Progenitor cell of endocrine pancreas (in vitro differentiated cells): ENCODE data around the gene BPIFB1. TPM values are rescaled to one million over a fixed set of nuclear protein-coding genes. Genes with fewer than 3 reads are reported as not detected.

Experiments used
- DNase-seq: peaks from one replicate; pipeline ENCODE4 v3.0.0; 2021; ENCODE audit warnings: low spot score; ENCODE audit not compliant: unreplicated experiment
- H3K27ac Mint-ChIP-seq: 2 replicates; pipeline ENCODE4 v1.8.0; 2021; ENCODE audit warnings: mild to moderate bottlenecking, moderate library complexity, mixed read lengths
- H3K27me3 Mint-ChIP-seq: 2 replicates; pipeline ENCODE4 v1.8.0; 2021; ENCODE audit warnings: mixed read lengths
- H3K36me3 Mint-ChIP-seq: 2 replicates; pipeline ENCODE4 v1.8.0; 2022; ENCODE audit warnings: mixed read lengths; ENCODE audit not compliant: insufficient read depth
- H3K4me1 Mint-ChIP-seq: 2 replicates; pipeline ENCODE4 v1.8.0; 2021; ENCODE audit warnings: low read depth, mixed read lengths
- H3K4me3 Mint-ChIP-seq: 2 replicates; pipeline ENCODE4 v1.8.0; 2021; ENCODE audit warnings: low read depth, mild to moderate bottlenecking, moderate library complexity, mixed read lengths
- H3K9me3 Mint-ChIP-seq: 2 replicates; pipeline ENCODE4 v1.8.0; 2021; ENCODE audit warnings: low read depth, mixed read lengths
- total RNA-seq: library from RNA; stranded (reverse); gene quantifications from 2 replicates; pipeline ENCODE4 v1.2.1, GENCODE V29; 2021
- TF ChIP-seq, protein P1 (sequence below): fragments of 200-600 bp; sonication (generic); IDR thresholded peaks from one replicate; pipeline ENCODE4 v1.5.0; 2021; ENCODE audit warnings: antibody characterized with exemption, mild to moderate bottlenecking; ENCODE audit not compliant: unreplicated experiment

Gene BPIFB1
- total RNA-seq, 1 donor from 2014 or later, result not detected

DNA sequence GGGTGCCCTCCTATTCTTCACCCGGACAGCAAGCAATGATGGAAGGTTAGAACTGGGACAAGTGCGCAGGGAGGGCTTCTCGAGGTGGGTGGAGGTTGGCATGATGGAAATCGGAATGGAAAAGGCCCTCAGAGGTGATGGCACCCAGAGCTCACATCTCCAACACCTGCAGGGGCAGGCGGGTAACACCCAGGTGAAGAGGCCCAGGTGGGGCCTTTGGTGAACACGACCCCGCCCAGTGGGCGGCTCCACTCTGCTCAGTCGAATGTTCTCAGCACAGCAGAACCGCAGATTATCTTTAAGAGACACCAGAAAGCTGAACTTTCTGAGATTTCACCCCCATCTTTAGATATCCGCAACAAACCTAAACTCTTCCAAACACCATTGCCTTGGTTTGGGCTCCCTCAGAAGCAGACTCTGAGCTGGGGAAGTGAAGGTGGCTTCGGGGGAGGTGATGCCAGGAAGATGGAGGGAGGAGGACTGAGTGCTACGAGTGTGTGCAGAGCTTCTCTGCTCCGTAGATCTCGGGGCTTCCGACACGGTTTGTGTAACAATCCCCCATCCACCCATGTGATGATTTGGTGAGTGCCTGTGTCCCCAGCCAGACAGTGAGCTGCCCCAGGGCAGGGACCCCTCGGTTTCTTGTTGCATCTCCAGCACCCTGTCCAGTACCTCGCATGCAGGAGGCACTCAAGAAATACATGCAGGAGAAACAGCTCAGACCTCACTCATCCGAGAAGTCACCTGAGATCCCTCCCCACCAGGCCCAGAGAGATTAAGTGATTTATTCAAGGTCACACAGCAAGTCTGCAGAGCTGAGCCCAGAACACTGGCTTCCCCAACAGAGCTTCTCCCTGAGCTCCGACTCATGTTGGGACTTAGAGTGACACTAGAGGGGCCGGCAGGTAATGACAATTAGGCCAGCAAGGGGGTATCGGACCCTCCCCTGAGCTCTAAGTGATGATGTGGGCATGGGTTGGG, 45.4 kb downstream of the BPIFB1 start:
- TF ChIP-seq, protein P1, sequence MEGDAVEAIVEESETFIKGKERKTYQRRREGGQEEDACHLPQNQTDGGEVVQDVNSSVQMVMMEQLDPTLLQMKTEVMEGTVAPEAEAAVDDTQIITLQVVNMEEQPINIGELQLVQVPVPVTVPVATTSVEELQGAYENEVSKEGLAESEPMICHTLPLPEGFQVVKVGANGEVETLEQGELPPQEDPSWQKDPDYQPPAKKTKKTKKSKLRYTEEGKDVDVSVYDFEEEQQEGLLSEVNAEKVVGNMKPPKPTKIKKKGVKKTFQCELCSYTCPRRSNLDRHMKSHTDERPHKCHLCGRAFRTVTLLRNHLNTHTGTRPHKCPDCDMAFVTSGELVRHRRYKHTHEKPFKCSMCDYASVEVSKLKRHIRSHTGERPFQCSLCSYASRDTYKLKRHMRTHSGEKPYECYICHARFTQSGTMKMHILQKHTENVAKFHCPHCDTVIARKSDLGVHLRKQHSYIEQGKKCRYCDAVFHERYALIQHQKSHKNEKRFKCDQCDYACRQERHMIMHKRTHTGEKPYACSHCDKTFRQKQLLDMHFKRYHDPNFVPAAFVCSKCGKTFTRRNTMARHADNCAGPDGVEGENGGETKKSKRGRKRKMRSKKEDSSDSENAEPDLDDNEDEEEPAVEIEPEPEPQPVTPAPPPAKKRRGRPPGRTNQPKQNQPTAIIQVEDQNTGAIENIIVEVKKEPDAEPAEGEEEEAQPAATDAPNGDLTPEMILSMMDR, result no peak
- Mint-ChIP-seq H3K4me1 (no peaks in the 10 kb centered on the region), H3K4me3 (no peak overlapping the region), H3K27ac (peak overlapping the region; percentile 29), H3K36me3 (no peaks in the 10 kb centered on the region), H3K9me3 (no peaks in the 10 kb centered on the region), H3K27me3 (peaks cover 17% of the 10 kb centered on the region)
- DNase-seq, result no peak

DNA sequence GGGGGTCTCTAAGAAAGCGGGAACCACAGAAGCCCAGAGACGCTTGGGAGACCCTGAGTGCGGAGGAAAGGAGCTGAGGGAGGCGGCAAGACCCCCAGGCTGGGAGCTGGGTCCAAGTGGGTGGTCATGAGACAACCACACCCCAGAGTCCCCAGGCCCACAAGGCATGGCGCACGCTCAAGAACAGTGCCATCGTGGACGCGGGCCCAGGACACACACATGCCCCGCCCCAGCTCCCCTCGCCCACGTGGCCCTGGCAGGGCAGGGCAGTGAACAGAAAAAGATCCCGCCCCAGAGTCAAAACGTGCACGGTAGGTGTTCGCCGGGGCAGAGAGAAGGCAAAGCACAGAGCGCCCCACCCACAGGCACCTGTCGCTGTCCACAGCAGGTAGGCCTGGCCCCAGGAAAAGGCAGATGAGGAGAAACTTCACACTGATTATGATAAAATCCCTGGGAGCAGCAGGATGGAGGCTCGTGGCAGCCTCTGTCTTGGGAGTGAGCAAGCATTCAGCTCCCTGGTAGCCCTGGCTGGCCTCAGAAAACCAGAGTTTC, 50.0 kb downstream of the BPIFB1 start:
- Mint-ChIP-seq H3K36me3 (no peaks in the 10 kb centered on the region), H3K4me3 (no peak overlapping the region), H3K27ac (no peak overlapping the region), H3K4me1 (no peaks in the 10 kb centered on the region), H3K27me3 (peaks cover 17% of the 10 kb centered on the region), H3K9me3 (no peaks in the 10 kb centered on the region)
- no peak for DNase-seq
- TF ChIP-seq, protein P1, result no peak

DNA sequence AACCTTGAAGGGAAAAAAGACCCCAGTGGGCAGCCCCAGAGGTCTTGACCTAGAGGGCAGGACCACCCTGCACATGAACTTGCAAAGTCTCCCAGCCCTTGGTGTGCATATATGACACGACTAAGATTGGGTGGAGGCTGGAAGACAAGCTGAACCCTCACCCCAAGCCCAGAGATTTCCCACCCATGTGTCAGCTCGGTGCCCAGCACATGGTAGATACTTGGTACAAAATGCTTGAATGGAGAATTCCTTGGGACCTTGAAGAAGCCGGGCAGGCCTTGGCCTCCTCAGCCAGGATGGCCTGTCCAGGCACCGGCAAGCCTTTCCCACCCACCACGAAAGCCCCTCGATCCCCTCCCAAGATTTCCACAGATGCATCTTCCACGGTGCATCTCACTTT, 50.6 kb downstream of the BPIFB1 start:
- H3K4me1 Mint-ChIP-seq, result no peaks in the 10 kb centered on the region
- no peaks in the 10 kb centered on the region for H3K9me3 Mint-ChIP-seq
- H3K36me3 Mint-ChIP-seq, result no peaks in the 10 kb centered on the region
- TF ChIP-seq, protein P1, result no peak
- H3K27ac Mint-ChIP-seq, result no peak overlapping the region
- H3K27me3 Mint-ChIP-seq, result peaks cover 14% of the 10 kb centered on the region
- no peak for DNase-seq
- no peak overlapping the region for H3K4me3 Mint-ChIP-seq

DNA sequence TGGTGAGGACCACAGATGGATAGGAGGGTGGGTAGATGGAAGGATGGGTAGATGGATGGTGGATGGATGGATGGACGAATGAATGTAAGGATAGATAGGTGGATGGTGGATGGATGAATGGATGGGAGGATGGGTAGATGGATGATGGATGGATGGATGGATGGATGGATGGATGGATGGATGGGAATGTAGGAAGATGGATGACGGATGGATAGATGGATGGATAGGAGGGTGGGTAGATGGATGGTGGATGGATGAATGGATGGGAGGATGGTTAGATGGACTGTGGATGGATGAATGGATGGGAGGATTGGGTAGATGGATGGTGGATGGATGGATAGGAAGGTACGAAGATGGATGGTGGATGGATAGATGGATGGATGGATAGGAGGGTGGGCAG, 51.1 kb downstream of the BPIFB1 start:
- Mint-ChIP-seq H3K27ac (no peak overlapping the region), H3K9me3 (no peaks in the 10 kb centered on the region), H3K27me3 (peaks cover 11% of the 10 kb centered on the region), H3K4me3 (no peak overlapping the region), H3K36me3 (no peaks in the 10 kb centered on the region), H3K4me1 (no peaks in the 10 kb centered on the region)
- TF ChIP-seq, protein P1, result no peak
- DNase-seq, result no peak

DNA sequence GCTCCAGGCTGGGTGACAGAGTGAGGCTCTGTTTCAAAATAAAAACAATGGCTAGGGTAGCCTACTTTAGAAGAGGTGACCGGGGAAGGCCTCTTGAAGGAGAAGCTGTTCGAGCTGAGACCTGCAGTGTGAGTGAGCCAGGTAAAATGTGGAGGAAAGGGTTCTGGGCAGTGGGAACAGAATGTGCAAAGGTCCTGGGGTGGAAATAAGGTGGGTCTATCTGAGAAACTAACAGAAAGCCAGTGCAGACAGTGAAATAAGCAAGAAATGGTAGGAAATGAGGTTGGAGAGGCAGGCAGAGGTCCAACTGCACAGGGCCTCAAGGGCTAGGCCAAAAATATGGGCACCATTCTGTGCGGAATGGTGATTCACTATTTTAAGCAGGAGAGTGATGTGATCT, 53.4 kb downstream of the BPIFB1 start:
- H3K27ac Mint-ChIP-seq, result no peak overlapping the region
- no peaks in the 10 kb centered on the region for H3K4me1 Mint-ChIP-seq
- H3K9me3 Mint-ChIP-seq, result no peaks in the 10 kb centered on the region
- no peak overlapping the region for H3K4me3 Mint-ChIP-seq
- peaks cover 5% of the 10 kb centered on the region for H3K27me3 Mint-ChIP-seq
- H3K36me3 Mint-ChIP-seq, result no peaks in the 10 kb centered on the region
- TF ChIP-seq, protein P1, result no peak
- no peak for DNase-seq
